H54 (cell line): ENCODE data around the gene SYCN.

Source experiments
- DNase-seq: peaks from one replicate; pipeline ENCODE4 v3.0.0; 2011; ENCODE audit warnings: low spot score, mixed read lengths; ENCODE audit not compliant: insufficient read length
- FAIRE-seq: peaks from 3 replicates; lab custom pipeline; 2011; peaks lifted over from hg19 to GRCh38; lab: Jason Lieb, UNC
- POLR2A ChIP-seq: IDR thresholded peaks from 2 replicates; pipeline ENCODE4 v1.6.1; 2011; ENCODE audit warnings: low read depth, mild to moderate bottlenecking, low read length

The SYCN gene

DNA sequence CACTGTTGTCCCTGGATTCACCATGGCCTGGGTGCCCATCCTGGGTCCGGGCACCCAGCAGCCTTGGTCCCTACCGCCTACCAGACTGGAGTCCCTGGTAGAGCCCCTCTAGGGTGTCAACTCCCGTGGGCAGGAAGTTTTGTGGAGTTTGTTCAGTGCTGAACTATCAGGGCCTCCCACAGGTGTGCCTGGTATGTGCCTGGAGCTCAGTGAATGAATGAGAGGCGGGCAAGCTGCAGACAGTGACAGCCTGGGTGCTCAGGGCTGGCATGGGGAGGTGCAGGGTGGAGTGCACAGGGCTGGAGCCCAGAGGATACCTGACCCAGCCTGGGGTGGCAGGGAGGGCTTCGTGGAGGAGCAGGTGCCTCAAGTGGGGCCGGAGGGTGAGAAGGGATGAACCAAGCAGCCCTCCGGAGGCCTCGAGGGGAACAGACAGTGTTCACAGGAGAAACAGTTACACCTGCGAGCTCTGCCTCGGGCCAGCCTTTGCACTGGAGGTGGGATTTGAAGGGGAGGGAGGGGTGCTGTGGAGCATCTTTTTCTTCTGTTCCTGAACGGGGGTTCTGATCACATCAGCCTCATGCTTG, 48.9 kb downstream of the SYCN start:
- FAIRE-seq (no peak), DNase-seq (no peak)
- TF ChIP-seq POLR2A: no peak

DNA sequence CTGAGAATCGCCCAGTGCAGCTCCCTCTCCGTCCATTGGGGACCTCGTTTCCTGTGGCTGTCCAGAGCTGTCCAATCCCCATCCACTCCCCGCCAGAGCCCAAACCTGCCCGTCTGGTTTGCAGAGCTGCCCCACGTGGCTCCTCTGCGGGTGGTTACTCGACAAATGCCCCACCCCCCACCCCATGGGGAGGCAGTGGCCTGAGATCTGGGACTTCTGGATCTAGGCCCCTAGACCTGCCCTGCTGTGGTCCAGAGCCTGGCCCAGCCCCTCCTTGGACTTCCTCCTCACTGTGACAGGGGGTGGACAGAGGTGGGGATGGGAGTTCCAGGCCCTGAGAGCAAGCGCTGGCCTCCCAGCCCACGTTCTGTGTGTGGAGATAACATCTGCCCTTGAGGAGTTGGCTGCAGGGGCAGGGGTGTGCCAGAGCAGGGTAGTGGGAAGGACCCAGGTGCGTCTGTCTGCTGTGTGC, 49.4 kb downstream of the SYCN start:
- no peak for TF ChIP-seq POLR2A
- FAIRE-seq (no peak), DNase-seq (no peak)

GRCh38 chr19:39154100-39154628, 49.9 kb downstream of the SYCN start:
- no peak for TF ChIP-seq POLR2A
- FAIRE-seq: no peak
- DNase-seq: no peak
